Esophagus squamous epithelium (tissue), 4 donors: ENCODE measurements around the gene MAP3K9.

Experiments used
- POLR2A ChIP-seq, 4 donors: fragments of 450-650 bp; IDR thresholded peaks; one replicate each; pipeline ENCODE4 v1.6.1; 2017; ENCODE audit warnings: antibody characterized with exemption in 4 of 4, mild to moderate bottlenecking in 4 of 4, moderate library complexity in 3 of 4
- TF ChIP-seq, protein P1 (sequence below), 6 experiments: fragments of 450-650 bp in 4 of 6; fragments of 200-600 bp in 2 of 6; sonication (generic) in 2 of 6; IDR thresholded peaks; one replicate each; pipeline ENCODE4 v1.5.1; 2016 to 2019; ENCODE audit warnings: antibody characterized with exemption in 6 of 6, mild to moderate bottlenecking in 4 of 6, moderate library complexity in 4 of 6

DNA sequence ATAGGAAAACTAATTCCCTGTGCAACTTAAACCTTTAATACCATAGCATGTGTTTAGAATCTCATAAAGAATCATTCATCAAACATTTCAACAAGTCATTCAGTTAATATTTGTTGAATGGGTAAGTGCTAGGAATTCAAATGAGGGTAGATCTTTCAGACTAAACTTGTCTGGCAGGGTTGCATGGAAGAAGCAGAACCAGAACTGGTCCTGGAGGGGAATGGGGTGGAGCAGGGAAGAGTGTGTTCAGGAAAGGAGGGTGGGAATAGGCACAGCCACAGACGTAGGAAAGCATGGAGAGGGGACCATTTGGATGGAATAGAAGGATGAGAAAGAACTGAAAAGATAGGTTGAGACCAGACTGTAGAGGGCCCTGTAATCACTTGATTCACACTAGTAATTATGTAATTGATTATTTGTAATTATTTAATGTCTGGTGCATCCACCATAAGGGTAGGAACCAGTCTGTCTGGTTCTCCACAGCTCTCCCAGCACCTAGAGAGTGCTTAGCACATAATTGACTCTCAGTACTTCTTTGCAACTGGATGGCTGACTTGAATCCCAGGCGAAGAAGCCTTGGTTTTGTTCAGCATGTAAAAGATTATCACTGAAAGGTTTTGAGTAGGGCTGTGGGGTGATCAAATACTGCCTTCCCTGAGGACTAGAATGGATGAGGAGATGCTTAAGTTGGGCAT, 3.0 kb upstream of the MAP3K9 start:
- TF ChIP-seq, protein P1, sequence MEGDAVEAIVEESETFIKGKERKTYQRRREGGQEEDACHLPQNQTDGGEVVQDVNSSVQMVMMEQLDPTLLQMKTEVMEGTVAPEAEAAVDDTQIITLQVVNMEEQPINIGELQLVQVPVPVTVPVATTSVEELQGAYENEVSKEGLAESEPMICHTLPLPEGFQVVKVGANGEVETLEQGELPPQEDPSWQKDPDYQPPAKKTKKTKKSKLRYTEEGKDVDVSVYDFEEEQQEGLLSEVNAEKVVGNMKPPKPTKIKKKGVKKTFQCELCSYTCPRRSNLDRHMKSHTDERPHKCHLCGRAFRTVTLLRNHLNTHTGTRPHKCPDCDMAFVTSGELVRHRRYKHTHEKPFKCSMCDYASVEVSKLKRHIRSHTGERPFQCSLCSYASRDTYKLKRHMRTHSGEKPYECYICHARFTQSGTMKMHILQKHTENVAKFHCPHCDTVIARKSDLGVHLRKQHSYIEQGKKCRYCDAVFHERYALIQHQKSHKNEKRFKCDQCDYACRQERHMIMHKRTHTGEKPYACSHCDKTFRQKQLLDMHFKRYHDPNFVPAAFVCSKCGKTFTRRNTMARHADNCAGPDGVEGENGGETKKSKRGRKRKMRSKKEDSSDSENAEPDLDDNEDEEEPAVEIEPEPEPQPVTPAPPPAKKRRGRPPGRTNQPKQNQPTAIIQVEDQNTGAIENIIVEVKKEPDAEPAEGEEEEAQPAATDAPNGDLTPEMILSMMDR (IDR thresholded peaks at IDR 0.05): no peak
- no peak for TF ChIP-seq POLR2A (IDR thresholded peaks at IDR 0.05)
